ENCODE measurements around the gene TEX53. TPM values are rescaled to one million over a fixed set of nuclear protein-coding genes. Genes with fewer than 3 reads are reported as not detected.

TEX53 gene
- polyA plus RNA-seq, 1 donor from 2014 or later = not detected

- no peak overlapping the region for H3K27ac ChIP-seq (ENCODE audit: low read length)
- no peaks in the 10 kb centered on the region for H3K79me2 ChIP-seq (replicated peaks; ENCODE audit: insufficient read depth, low read length)
- H3K36me3 ChIP-seq (ENCODE audit: insufficient read depth, low read length) = no peaks in the 10 kb centered on the region
- no peaks in the 10 kb centered on the region for H3F3A ChIP-seq (ENCODE audit: insufficient read depth, low read length, poor library complexity, severe bottlenecking)
- no peak overlapping the region for H3K9ac ChIP-seq (ENCODE audit: low read length)
- no peak overlapping the region for H3K4me3 ChIP-seq (ENCODE audit: low read length)
- TF ChIP-seq POLR2AphosphoS5 (IDR thresholded peaks at IDR 0.05) (no peak), RAD21 (conservative IDR thresholded peaks at IDR 0.05) (no peak), CTCF (IDR thresholded peaks at IDR 0.05; ENCODE audit: poor library complexity, severe bottlenecking) (no peak), SMC3 (conservative IDR thresholded peaks at IDR 0.05; ENCODE audit: poor library complexity) (no peak), EP300 (conservative IDR thresholded peaks at IDR 0.05; ENCODE audit: poor library complexity, severe bottlenecking) (no peak), MXI1 (conservative IDR thresholded peaks at IDR 0.05; ENCODE audit: poor library complexity, severe bottlenecking) (no peak), EZH2 (IDR thresholded peaks at IDR 0.05; ENCODE audit: borderline replicate concordance, insufficient read depth, low read length, poor library complexity, severe bottlenecking) (no peak)
- no peaks in the 10 kb centered on the region for H3K9me3 ChIP-seq (ENCODE audit: low read length)
- H4K20me1 ChIP-seq (ENCODE audit: insufficient read depth) = no peaks in the 10 kb centered on the region
- H3K4me2 ChIP-seq (ENCODE audit: low read length) = no peak overlapping the region
- no peak overlapping the region for H2AFZ ChIP-seq (ENCODE audit: low read depth, low read length)
- H3K27me3 ChIP-seq (ENCODE audit: insufficient read depth, low read depth, low read length) = no peaks in the 10 kb centered on the region
- H3K9me2 ChIP-seq (ENCODE audit: insufficient read depth, low read length) = no peaks in the 10 kb centered on the region
These were observed 6.6 kb upstream of the TEX53 start for GRCh38 chr9:114664181-114664580.

- H3K9ac ChIP-seq (ENCODE audit: low read length) = no peak overlapping the region
- H3K36me3 ChIP-seq (ENCODE audit: insufficient read depth, low read length) = no peaks in the 10 kb centered on the region
- H3K9me3 ChIP-seq (ENCODE audit: low read length) = no peaks in the 10 kb centered on the region
- no peaks in the 10 kb centered on the region for H3K79me2 ChIP-seq (replicated peaks; ENCODE audit: insufficient read depth, low read length)
- H3K27me3 ChIP-seq (ENCODE audit: insufficient read depth, low read depth, low read length) = no peaks in the 10 kb centered on the region
- TF ChIP-seq TAF1 (IDR thresholded peaks at IDR 0.05; ENCODE audit: low read depth) (no peak), CTCF (IDR thresholded peaks at IDR 0.05; ENCODE audit: poor library complexity, severe bottlenecking) (peak; percentile 77), RAD21 (conservative IDR thresholded peaks at IDR 0.05) (peak; percentile 82), SMC3 (conservative IDR thresholded peaks at IDR 0.05; ENCODE audit: poor library complexity) (peak; percentile 79)
- no peak overlapping the region for H3K4me3 ChIP-seq (ENCODE audit: low read length)
- no peaks in the 10 kb centered on the region for H4K20me1 ChIP-seq (ENCODE audit: insufficient read depth)
- H3K4me2 ChIP-seq (ENCODE audit: low read length) = no peak overlapping the region
- H3K27ac ChIP-seq (ENCODE audit: low read length) = no peak overlapping the region
- H2AFZ ChIP-seq (ENCODE audit: low read depth, low read length) = no peak overlapping the region
- no peaks in the 10 kb centered on the region for H3K9me2 ChIP-seq (ENCODE audit: insufficient read depth, low read length)
- H3F3A ChIP-seq (ENCODE audit: insufficient read depth, low read length, poor library complexity, severe bottlenecking) = no peaks in the 10 kb centered on the region
These were observed 4.7 kb upstream of the TEX53 start for GRCh38 chr9:114662081-114662989.

GRCh38 chr9:114656301-114656700, 1.3 kb downstream of the TEX53 start:
- no peak overlapping the region for H2AFZ ChIP-seq (ENCODE audit: low read depth, low read length)
- no peaks in the 10 kb centered on the region for H3K9me3 ChIP-seq (ENCODE audit: low read length)
- H3K4me3 ChIP-seq (ENCODE audit: low read length) = no peak overlapping the region
- no peak overlapping the region for H3K9ac ChIP-seq (ENCODE audit: low read length)
- H3K27me3 ChIP-seq (ENCODE audit: insufficient read depth, low read depth, low read length) = no peaks in the 10 kb centered on the region
- TF ChIP-seq EZH2 (IDR thresholded peaks at IDR 0.05; ENCODE audit: borderline replicate concordance, insufficient read depth, low read length, poor library complexity, severe bottlenecking) (no peak), POLR2AphosphoS5 (IDR thresholded peaks at IDR 0.05) (no peak), CTCF (IDR thresholded peaks at IDR 0.05; ENCODE audit: poor library complexity, severe bottlenecking) (no peak), TAF1 (IDR thresholded peaks at IDR 0.05; ENCODE audit: low read depth) (no peak), SMC3 (conservative IDR thresholded peaks at IDR 0.05; ENCODE audit: poor library complexity) (no peak), MXI1 (conservative IDR thresholded peaks at IDR 0.05; ENCODE audit: poor library complexity, severe bottlenecking) (no peak)
- no peak overlapping the region for H3K4me2 ChIP-seq (ENCODE audit: low read length)
- H3K27ac ChIP-seq (ENCODE audit: low read length) = no peak overlapping the region
- H3F3A ChIP-seq (ENCODE audit: insufficient read depth, low read length, poor library complexity, severe bottlenecking) = no peaks in the 10 kb centered on the region
- no peaks in the 10 kb centered on the region for H3K36me3 ChIP-seq (ENCODE audit: insufficient read depth, low read length)
- no peaks in the 10 kb centered on the region for H3K79me2 ChIP-seq (replicated peaks; ENCODE audit: insufficient read depth, low read length)
- no peaks in the 10 kb centered on the region for H3K9me2 ChIP-seq (ENCODE audit: insufficient read depth, low read length)
- H4K20me1 ChIP-seq (ENCODE audit: insufficient read depth) = no peaks in the 10 kb centered on the region
